Prostate gland (tissue), 2 donors: ENCODE results near the gene GNB2. TPM values are rescaled to one million over a fixed set of nuclear protein-coding genes. Genes with fewer than 3 reads are reported as not detected.

Experiments used
- DNase-seq: peaks from one replicate; pipeline ENCODE4 v3.0.0-alpha.2; 2019; ENCODE audit warnings: low spot score
- H3K27ac ChIP-seq, 2 donors: fragments of 200-600 bp; sonication (generic); 2 replicates each; pipeline ENCODE4 v1.5.1; 2017 to 2019
- H3K27me3 ChIP-seq: fragments of 200-600 bp; sonication (generic); replicated peaks from 2 replicates; pipeline ENCODE4 v1.5.1; 2019; ENCODE audit not compliant: insufficient read depth
- H3K36me3 ChIP-seq, 2 donors: fragments of 200-600 bp; sonication (generic); 1 replicate in 1 of 2; 2 replicates in 1 of 2; pipeline versions ENCODE4 v1.5.1 to v1.8.1; 2017 to 2019
- H3K4me1 ChIP-seq: fragments of 200-600 bp; sonication (generic); replicated peaks from 2 replicates; pipeline ENCODE4 v1.5.1; 2019
- H3K4me3 ChIP-seq, 2 donors: fragments of 200-600 bp; sonication (generic); 2 replicates each; pipeline ENCODE4 v1.5.1; 2017 to 2019
- H3K9me3 ChIP-seq: fragments of 200-600 bp; sonication (generic); 2 replicates; pipeline ENCODE4 v1.5.1; 2017
- POLR2A ChIP-seq: fragments of 450-650 bp; IDR thresholded peaks from one replicate; pipeline ENCODE4 v1.6.1; 2016; ENCODE audit warnings: antibody characterized with exemption, mild to moderate bottlenecking
- POLR2AphosphoS5 ChIP-seq: sonication (generic); formaldehyde crosslinking; IDR thresholded peaks from one replicate; pipeline ENCODE4 v1.6.1; 2017; ENCODE audit warnings: antibody characterized with exemption
- WGBS: methylation state at CpG from one replicate; pipeline ENCODE4 v1.1.5; 2018; 5-methylcytosine and 5-hydroxymethylcytosine counted together
- intact Hi-C: fragments of 100-400 bp; cut with DNase I; formaldehyde crosslinking; loops from one replicate; pipeline ENCODE4 v1.14.2; 2022
- total RNA-seq, 2 donors: library from RNA; depleted of rRNA; stranded (reverse); fragments of >200 nt; gene quantifications; one replicate each; pipeline ENCODE4 v1.1.0, GENCODE V29; 2016
- TF ChIP-seq, protein P1 (sequence below), 4 experiments: fragments of 200-600 bp in 2 of 4; fragments of 450-650 bp in 2 of 4; sonication (generic) in 2 of 4; IDR thresholded peaks; 1 replicate in 3 of 4; 2 replicates in 1 of 4; pipeline ENCODE4 v1.5.1; 2016 to 2019; ENCODE audit warnings: antibody characterized with exemption in 4 of 4, mild to moderate bottlenecking in 2 of 4, moderate library complexity in 2 of 4

The GNB2 gene
- total RNA-seq, 2 donors from 2014 or later = 376 to 417 TPM

DNA sequence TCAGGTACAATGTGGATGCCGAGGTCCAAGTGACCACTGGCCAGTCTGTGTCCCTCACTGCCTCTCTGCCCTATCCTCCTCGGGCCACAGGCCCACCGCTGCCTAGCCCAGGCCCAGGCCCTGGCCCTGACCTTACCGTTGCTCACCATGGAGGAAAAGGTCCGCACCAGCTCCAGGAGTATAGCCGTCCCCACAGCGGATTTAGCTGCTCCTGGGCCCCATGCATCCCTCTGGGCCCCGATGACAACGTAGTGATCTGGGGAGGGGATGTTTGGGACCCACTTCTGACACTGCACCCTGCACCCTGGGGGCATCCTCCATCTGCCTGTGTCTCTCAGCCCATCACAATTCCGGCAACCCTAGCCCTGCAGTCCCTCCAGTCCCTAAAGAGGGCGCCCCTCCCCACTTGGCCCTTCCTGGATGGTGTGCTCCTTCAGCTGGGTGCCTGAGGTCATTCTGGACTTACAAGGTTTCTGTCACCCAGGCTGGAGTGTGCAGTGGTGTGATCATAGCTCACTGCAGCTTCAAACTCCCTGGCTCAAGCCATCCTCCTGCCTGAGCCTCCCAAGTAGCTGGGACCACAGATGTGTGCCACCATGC lies 44.3 kb upstream of the GNB2 start:
- H3K9me3 ChIP-seq = no peaks in the 10 kb centered on the region
- H3K27ac ChIP-seq = no peak overlapping the region
- WGBS = 77% methylated on average over 11 of the region's 11 CpGs
- DNase-seq = no peak
- H3K4me1 ChIP-seq = peaks cover 3% of the 10 kb centered on the region
- H3K36me3 ChIP-seq = no peaks in the 10 kb centered on the region
- H3K4me3 ChIP-seq = no peak overlapping the region
- H3K27me3 ChIP-seq = no peaks in the 10 kb centered on the region
- TF ChIP-seq POLR2A = no peak
- no peak for TF ChIP-seq POLR2AphosphoS5
- TF ChIP-seq, protein P1, sequence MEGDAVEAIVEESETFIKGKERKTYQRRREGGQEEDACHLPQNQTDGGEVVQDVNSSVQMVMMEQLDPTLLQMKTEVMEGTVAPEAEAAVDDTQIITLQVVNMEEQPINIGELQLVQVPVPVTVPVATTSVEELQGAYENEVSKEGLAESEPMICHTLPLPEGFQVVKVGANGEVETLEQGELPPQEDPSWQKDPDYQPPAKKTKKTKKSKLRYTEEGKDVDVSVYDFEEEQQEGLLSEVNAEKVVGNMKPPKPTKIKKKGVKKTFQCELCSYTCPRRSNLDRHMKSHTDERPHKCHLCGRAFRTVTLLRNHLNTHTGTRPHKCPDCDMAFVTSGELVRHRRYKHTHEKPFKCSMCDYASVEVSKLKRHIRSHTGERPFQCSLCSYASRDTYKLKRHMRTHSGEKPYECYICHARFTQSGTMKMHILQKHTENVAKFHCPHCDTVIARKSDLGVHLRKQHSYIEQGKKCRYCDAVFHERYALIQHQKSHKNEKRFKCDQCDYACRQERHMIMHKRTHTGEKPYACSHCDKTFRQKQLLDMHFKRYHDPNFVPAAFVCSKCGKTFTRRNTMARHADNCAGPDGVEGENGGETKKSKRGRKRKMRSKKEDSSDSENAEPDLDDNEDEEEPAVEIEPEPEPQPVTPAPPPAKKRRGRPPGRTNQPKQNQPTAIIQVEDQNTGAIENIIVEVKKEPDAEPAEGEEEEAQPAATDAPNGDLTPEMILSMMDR (IDR thresholded peaks at IDR 0.05) = no peak
- intact Hi-C loops = no loop called here

DNA sequence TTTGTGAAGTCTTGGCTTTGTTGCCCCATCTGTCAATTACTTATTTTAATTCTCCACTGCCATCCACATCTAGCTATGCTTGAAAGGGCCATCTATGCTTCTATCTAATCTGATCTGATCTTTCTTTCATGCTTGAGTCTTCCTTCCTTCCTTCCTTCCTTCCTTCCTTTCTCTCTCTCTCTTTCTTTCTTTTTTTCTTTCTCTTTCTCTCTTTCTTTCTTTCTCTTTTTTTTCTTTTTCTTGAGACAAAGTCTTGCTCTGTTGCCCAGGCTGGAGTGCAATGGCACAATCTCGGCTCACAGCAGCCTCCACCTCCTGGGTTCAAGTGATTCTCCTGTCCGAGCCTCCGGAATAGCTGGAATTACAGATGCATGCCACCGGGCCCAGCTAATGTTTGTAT lies 43.5 kb upstream of the GNB2 start:
- TF ChIP-seq POLR2AphosphoS5 (no peak), POLR2A (no peak)
- TF ChIP-seq, protein P1 (IDR thresholded peaks at IDR 0.05) = no peak
- no peak for DNase-seq
- intact Hi-C loops = no loop called here
- Histone ChIP-seq H3K4me1 (peaks cover 3% of the 10 kb centered on the region), H3K4me3 (no peak overlapping the region), H3K36me3 (no peaks in the 10 kb centered on the region), H3K9me3 (no peaks in the 10 kb centered on the region), H3K27ac (no peak overlapping the region), H3K27me3 (no peaks in the 10 kb centered on the region)
- 96% methylated on average over 4 of the region's 4 CpGs for WGBS

DNA sequence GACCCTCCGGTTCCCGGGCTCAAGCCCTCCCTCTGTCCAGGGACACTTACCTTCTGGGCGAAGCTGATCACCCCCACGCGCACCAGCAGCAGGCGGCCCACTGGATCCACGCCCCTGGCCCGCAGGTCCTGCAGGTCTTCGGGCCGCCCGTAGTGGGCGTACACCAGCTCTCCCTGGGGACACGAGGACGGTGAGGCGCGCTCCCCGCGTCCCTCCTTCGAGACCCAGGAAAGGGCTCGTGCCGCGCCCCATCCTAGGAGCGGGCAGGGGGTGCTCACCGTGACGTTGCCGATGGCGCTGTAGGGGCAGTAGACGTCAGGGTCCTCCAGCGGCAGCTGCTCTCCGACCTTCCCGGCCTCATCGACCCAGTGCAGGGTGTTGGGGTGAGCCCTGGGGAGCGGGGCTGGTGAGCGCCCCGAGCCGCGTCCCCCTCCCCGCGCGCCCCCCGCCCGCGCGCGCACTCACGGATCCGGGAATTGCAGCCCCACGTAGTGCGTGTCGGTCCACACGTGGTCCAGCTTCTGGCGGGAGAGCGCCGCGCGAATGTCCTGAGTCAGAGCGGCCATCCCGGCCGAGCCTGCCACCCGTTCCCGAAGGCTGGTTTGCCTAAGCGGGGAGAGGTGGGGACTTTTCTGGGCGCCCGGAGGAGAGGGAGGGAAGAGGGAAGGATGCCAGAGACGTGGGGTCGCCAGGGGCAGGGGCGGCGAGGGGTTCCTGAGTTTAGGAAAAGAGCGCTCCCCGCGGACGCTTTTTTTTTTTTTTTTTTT lies 40.4 kb upstream of the GNB2 start:
- Histone ChIP-seq H3K4me1 (peaks cover 3% of the 10 kb centered on the region), H3K36me3 (no peaks in the 10 kb centered on the region), H3K4me3 (peak overlapping the region; percentile 22 to 32), H3K9me3 (no peaks in the 10 kb centered on the region), H3K27ac (no peak overlapping the region), H3K27me3 (no peaks in the 10 kb centered on the region)
- DNase-seq = no peak
- TF ChIP-seq, protein P1 (IDR thresholded peaks at IDR 0.05) = peak in 2 of 4 experiments; percentile 28 to 52
- no peak for TF ChIP-seq POLR2AphosphoS5
- 2% methylated on average over 63 of the region's 72 CpGs for WGBS
- intact Hi-C loops = no loop called here

DNA sequence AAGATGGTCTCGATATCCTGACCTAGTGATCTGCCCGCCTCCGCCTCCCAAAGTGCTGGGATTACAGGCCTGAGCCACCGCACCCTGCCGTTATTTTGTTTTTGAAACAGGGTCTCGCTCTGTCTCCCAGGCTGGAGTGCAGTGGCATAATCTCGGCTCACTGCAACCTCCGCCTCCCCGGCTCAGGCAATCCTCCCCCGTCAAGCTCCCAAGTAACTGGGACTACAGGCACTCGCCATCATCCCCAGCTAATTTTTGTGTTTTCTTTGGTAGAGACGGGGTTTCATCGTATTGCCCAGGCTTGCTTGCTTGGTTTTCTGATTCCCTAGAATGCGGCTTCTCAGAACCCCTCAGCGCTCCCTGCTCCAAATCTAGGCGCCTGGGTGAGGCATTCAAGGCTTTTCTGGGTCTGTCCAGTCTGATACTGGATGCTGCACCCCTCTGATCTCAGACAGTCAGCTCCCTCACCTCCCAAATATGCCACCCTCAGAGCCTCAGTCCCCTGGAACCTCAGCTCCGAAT lies 33.5 kb upstream of the GNB2 start:
- Histone ChIP-seq H3K36me3 (no peaks in the 10 kb centered on the region), H3K27me3 (peaks cover 3% of the 10 kb centered on the region), H3K4me1 (no peaks in the 10 kb centered on the region), H3K27ac (no peak overlapping the region), H3K9me3 (no peaks in the 10 kb centered on the region), H3K4me3 (no peak overlapping the region)
- no peak for DNase-seq
- intact Hi-C loops = no loop called here
- TF ChIP-seq POLR2AphosphoS5 = no peak
- TF ChIP-seq, protein P1 (IDR thresholded peaks at IDR 0.05) = no peak
- no peak for TF ChIP-seq POLR2A
- 86% methylated on average over 17 of the region's 17 CpGs for whole genome bisulfite sequencing
